HCT116 (cell line): ENCODE data around the gene QSOX1. TPM values are rescaled to one million over a fixed set of nuclear protein-coding genes. Genes with fewer than 3 reads are reported as not detected.

Source experiments
- ATAC-seq: fragments of 200-7000 bp; cut with Tn5 transposase; 2 replicates; pipeline ENCODE4 v1.9.1; 2020; ENCODE audit warnings: mild to moderate bottlenecking, moderate library complexity
- BruUV-seq: library from RNA; stranded (reverse); fragments of 400-500 nt; replicated peaks from 2 replicates; lab custom pipeline; 2021; lab: Mats Ljungman, UMichigan
- CTCF ChIA-PET: fragments of 300-600 bp; sonication (Branson Sonifier 250); formaldehyde crosslinking; loops from one replicate; lab custom pipeline; 2021; ENCODE audit warnings: antibody characterized with exemption; lab: Charles Lee
- POLR2A ChIA-PET: fragments of 300-600, 350-600 bp; sonication (Branson Sonifier 250); formaldehyde crosslinking; loops from one replicate; lab custom pipeline; 2021; ENCODE audit warnings: antibody characterized with exemption; lab: Charles Lee
- RAD21 ChIA-PET, 2 experiments: fragments of 300-600 bp; sonication (Branson Sonifier 250); formaldehyde crosslinking; loops; one replicate each; lab custom pipeline; 2023; ENCODE audit warnings: low total read pairs in 2 of 2; ENCODE audit not compliant: uncharacterized antibody in 2 of 2, unreplicated experiment in 2 of 2, low non-redundant PET in 1 of 2; lab: Charles Lee
- DNase-seq: peaks from one replicate; pipeline ENCODE4 v3.0.0-alpha.2; 2010; ENCODE audit warnings: low read depth, low spot score
- H2AFZ ChIP-seq: fragments of 200-600 bp; shearing (Covaris generic), sonication (generic); 2 replicates; pipeline ENCODE4 v1.6.1; 2017; ENCODE audit warnings: low read depth, mixed run types, mixed read lengths, antibody characterized with exemption, low read length; ENCODE audit not compliant: poor library complexity, severe bottlenecking
- H3K27ac ChIP-seq: 2 replicates; pipeline ENCODE4 v1.5.1; 2012; ENCODE audit warnings: low read depth, low read length
- H3K27me3 ChIP-seq: fragments of 200-600 bp; sonication (generic); 2 replicates; pipeline ENCODE4 v1.6.1; 2016; ENCODE audit warnings: mixed run types, low read length, mixed read lengths; ENCODE audit not compliant: insufficient read depth
- H3K36me3 ChIP-seq, 2 experiments: fragments of 200-500 bp in 1 of 2; fragments of 200-600 bp in 1 of 2; sonication (Bioruptor generic) in 1 of 2; sonication (generic) in 1 of 2; 2 replicates each; pipeline versions ENCODE4 v1.5.1 to v1.6.1; 2014 to 2016; ENCODE audit warnings: low read length in 2 of 2, inconsistent platforms in 1 of 2, mixed read lengths in 1 of 2, mixed run types in 1 of 2; ENCODE audit not compliant: insufficient read depth in 2 of 2, control insufficient read depth in 1 of 2
- H3K4me1 ChIP-seq, 2 experiments: fragments of 200-600 bp in 1 of 2; sonication (generic) in 1 of 2; 2 replicates each; pipeline versions ENCODE4 v1.5.1 to v1.6.1; 2012 to 2017; ENCODE audit warnings: low read length in 2 of 2, inconsistent platforms in 1 of 2, mild to moderate bottlenecking in 1 of 2, mixed read lengths in 1 of 2, mixed run types in 1 of 2, moderate library complexity in 1 of 2; ENCODE audit not compliant: insufficient read depth in 2 of 2, control insufficient read depth in 1 of 2
- H3K4me2 ChIP-seq: fragments of 200-600 bp; sonication (generic); 2 replicates; pipeline ENCODE4 v1.6.1; 2017; ENCODE audit warnings: mixed run types, low read length, mixed read lengths
- H3K4me3 ChIP-seq, 2 experiments: fragments of 200-600 bp in 1 of 2; sonication (generic) in 1 of 2; replicated peaks in 1 of 2; 2 replicates each; pipeline ENCODE4 v1.5.1; 2011 to 2016; ENCODE audit warnings: low read length in 2 of 2, control low read depth in 1 of 2, low read depth in 1 of 2, mild to moderate bottlenecking in 1 of 2, mixed read lengths in 1 of 2, mixed run types in 1 of 2
- H3K79me2 ChIP-seq: fragments of 200-600 bp; sonication (generic); 2 replicates; pipeline ENCODE4 v1.6.1; 2017; ENCODE audit warnings: mild to moderate bottlenecking, mixed run types, low read length, moderate library complexity, mixed read lengths; ENCODE audit not compliant: insufficient read depth
- H3K9ac ChIP-seq: fragments of 200-600 bp; sonication (generic); 2 replicates; pipeline ENCODE4 v1.6.1; 2016; ENCODE audit warnings: low read length, mixed read lengths
- H3K9me2 ChIP-seq: fragments of 200-600 bp; sonication (generic), shearing (Covaris generic); 2 replicates; pipeline ENCODE4 v1.6.1; 2017; ENCODE audit warnings: mixed run types, mild to moderate bottlenecking, moderate library complexity; ENCODE audit not compliant: insufficient read depth
- H3K9me3 ChIP-seq, 2 experiments: fragments of 200-500 bp in 1 of 2; fragments of 200-600 bp in 1 of 2; sonication (Bioruptor generic) in 1 of 2; sonication (generic) in 1 of 2; 2 replicates each; pipeline ENCODE4 v1.6.1; 2014 to 2017; ENCODE audit warnings: low read length in 2 of 2, mixed read lengths in 2 of 2, inconsistent platforms in 1 of 2, low read depth in 1 of 2, mild to moderate bottlenecking in 1 of 2, mixed run types in 1 of 2, moderate library complexity in 1 of 2; ENCODE audit not compliant: control insufficient read depth in 1 of 2, insufficient read depth in 1 of 2
- H4K20me1 ChIP-seq: fragments of 200-600 bp; sonication (generic), shearing (Covaris generic); 2 replicates; pipeline ENCODE4 v1.6.1; 2017; ENCODE audit warnings: mixed run types, mild to moderate bottlenecking, moderate library complexity; ENCODE audit not compliant: insufficient read depth
- EZH2phosphoT487 ChIP-seq: fragments of 200-600 bp; IDR thresholded peaks from 2 replicates; pipeline ENCODE4 v1.6.1; 2018; ENCODE audit warnings: antibody characterized with exemption, borderline replicate concordance
- YY1 ChIP-seq: IDR thresholded peaks from 2 replicates; pipeline ENCODE4 v1.6.1; 2011; ENCODE audit warnings: low read length, low read depth, moderate library complexity, mild to moderate bottlenecking; ENCODE audit not compliant: insufficient replicate concordance; ENCODE audit errors: extremely low read depth
- intact Hi-C: fragments of 100-400 bp; cut with micrococcal nuclease; formaldehyde crosslinking; loops from 2 replicates; pipeline ENCODE4 v1.10.0; 2022
- total RNA-seq: library from RNA; stranded (reverse); gene quantifications from one replicate; pipeline ENCODE4 v1.2.1, GENCODE V29; 2021; ENCODE audit not compliant: unreplicated experiment
- TF ChIP-seq, protein P1 (sequence below): IDR thresholded peaks from 2 replicates; pipeline ENCODE4 v1.6.1; 2012
- TF ChIP-seq, protein P2 (sequence below): IDR thresholded peaks from 2 replicates; pipeline ENCODE4 v1.6.1; 2011; ENCODE audit warnings: mild to moderate bottlenecking, low read length, moderate library complexity; ENCODE audit not compliant: insufficient replicate concordance; ENCODE audit errors: extremely low read depth
- TF ChIP-seq, protein P3 (sequence below): IDR thresholded peaks from 2 replicates; pipeline ENCODE4 v1.6.1; 2012; ENCODE audit warnings: low read depth

Gene QSOX1
- total RNA-seq, 1 experiment from 2014 or later = 89.2 TPM

DNA sequence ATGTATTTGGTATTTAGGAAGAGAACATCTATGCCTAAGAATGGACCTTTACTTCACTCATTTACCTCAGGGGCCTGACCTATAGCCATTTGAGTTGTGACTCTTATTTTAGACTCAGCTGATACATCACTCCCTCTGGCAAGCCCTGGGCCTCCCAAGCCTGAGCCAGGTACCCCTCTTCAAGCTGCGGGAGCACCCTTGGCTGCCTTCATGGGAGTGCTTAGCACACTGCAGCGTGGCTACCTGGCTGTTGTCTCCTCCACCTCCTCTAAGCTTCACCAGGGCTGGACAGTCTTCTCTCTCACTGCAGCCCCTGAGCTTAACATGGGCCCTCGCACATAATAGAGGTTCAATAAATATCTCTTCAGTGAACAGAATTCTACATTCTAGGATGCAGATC is 51.9 kb downstream of the QSOX1 start:
- POLR2A ChIA-PET = no interaction called here
- Histone ChIP-seq H3K9me3 (no peaks in the 10 kb centered on the region), H3K79me2 (no peaks in the 10 kb centered on the region)
- TF ChIP-seq, protein P1, sequence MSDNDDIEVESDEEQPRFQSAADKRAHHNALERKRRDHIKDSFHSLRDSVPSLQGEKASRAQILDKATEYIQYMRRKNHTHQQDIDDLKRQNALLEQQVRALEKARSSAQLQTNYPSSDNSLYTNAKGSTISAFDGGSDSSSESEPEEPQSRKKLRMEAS = no peak
- TF ChIP-seq YY1 = no peak
- TF ChIP-seq, protein P2, sequence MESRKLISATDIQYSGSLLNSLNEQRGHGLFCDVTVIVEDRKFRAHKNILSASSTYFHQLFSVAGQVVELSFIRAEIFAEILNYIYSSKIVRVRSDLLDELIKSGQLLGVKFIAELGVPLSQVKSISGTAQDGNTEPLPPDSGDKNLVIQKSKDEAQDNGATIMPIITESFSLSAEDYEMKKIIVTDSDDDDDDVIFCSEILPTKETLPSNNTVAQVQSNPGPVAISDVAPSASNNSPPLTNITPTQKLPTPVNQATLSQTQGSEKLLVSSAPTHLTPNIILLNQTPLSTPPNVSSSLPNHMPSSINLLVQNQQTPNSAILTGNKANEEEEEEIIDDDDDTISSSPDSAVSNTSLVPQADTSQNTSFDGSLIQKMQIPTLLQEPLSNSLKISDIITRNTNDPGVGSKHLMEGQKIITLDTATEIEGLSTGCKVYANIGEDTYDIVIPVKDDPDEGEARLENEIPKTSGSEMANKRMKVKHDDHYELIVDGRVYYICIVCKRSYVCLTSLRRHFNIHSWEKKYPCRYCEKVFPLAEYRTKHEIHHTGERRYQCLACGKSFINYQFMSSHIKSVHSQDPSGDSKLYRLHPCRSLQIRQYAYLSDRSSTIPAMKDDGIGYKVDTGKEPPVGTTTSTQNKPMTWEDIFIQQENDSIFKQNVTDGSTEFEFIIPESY = no peak
- TF ChIP-seq, protein P3, sequence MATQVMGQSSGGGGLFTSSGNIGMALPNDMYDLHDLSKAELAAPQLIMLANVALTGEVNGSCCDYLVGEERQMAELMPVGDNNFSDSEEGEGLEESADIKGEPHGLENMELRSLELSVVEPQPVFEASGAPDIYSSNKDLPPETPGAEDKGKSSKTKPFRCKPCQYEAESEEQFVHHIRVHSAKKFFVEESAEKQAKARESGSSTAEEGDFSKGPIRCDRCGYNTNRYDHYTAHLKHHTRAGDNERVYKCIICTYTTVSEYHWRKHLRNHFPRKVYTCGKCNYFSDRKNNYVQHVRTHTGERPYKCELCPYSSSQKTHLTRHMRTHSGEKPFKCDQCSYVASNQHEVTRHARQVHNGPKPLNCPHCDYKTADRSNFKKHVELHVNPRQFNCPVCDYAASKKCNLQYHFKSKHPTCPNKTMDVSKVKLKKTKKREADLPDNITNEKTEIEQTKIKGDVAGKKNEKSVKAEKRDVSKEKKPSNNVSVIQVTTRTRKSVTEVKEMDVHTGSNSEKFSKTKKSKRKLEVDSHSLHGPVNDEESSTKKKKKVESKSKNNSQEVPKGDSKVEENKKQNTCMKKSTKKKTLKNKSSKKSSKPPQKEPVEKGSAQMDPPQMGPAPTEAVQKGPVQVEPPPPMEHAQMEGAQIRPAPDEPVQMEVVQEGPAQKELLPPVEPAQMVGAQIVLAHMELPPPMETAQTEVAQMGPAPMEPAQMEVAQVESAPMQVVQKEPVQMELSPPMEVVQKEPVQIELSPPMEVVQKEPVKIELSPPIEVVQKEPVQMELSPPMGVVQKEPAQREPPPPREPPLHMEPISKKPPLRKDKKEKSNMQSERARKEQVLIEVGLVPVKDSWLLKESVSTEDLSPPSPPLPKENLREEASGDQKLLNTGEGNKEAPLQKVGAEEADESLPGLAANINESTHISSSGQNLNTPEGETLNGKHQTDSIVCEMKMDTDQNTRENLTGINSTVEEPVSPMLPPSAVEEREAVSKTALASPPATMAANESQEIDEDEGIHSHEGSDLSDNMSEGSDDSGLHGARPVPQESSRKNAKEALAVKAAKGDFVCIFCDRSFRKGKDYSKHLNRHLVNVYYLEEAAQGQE = no peak
- TF ChIP-seq EZH2phosphoT487 = no peak
- TF ChIP-seq, all 23 proteins: peak for 0
- ChIA-PET CTCF (no interaction called here), RAD21 (no interaction called here)
- intact Hi-C loops = no loop called here
- H3K27ac ChIP-seq = no peak overlapping the region
- no peaks in the 10 kb centered on the region for H3K27me3 ChIP-seq
- H3K9me2 ChIP-seq = no peaks in the 10 kb centered on the region
- H3K4me3 ChIP-seq = no peak overlapping the region
- no TSS peak for BruUV-seq
- H3K4me2 ChIP-seq = no peak overlapping the region
- H3K9ac ChIP-seq = no peak overlapping the region
- no peak overlapping the region for H2AFZ ChIP-seq
- H3K36me3 ChIP-seq = no peaks in the 10 kb centered on the region
- H4K20me1 ChIP-seq = no peaks in the 10 kb centered on the region
- DNase-seq = no peak
- no peak for ATAC-seq
- H3K4me1 ChIP-seq = no peaks in the 10 kb centered on the region
